Measurements from ENCODE around the gene ETNK2. TPM values are rescaled to one million over a fixed set of nuclear protein-coding genes. Genes with fewer than 3 reads are reported as not detected.
A peak's percentile ranks its signal among the peaks of the same experiment; 100 is the strongest.

The ETNK2 gene
- polyA plus RNA-seq, 1 experiment = 25.6 TPM

DNA sequence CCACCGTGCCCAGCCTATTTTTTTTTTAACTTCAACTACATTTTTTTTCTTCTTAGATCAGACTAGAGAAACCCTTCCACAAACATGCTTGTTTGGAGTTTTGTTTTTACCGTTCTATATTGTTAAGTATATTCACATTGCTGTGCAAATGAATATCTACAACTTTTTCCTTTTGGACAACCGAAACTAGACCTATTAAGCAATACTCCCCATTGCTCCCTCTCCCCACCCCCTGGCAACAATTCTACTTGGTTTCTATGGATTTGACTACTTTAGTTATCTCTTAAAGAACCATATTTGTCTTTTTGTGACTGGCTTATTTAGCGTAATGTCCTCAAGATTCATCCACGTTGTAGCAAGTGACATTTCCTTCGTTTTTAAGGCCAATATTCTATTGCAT is 19.1 kb downstream of the ETNK2 start:
- no peaks in the 10 kb centered on the region for H3K27me3 ChIP-seq (ENCODE audit: control insufficient read depth, insufficient read depth, low read length)
- ChIA-PET CTCF (interaction anchor here (11.4 kb wide), 1 partner anchor 266 kb away, joined by 479 read pairs; the partner anchor contains the start of gene SNRPE), POLR2A (no interaction called here)
- no peak for DNase-seq (ENCODE audit: low read depth, low spot score)
- H3K27ac ChIP-seq (ENCODE audit: low read depth, low read length) = no peak overlapping the region
- no peak overlapping the region for H3K4me3 ChIP-seq (ENCODE audit: low read depth, low read length)
- TF ChIP-seq, protein P1, sequence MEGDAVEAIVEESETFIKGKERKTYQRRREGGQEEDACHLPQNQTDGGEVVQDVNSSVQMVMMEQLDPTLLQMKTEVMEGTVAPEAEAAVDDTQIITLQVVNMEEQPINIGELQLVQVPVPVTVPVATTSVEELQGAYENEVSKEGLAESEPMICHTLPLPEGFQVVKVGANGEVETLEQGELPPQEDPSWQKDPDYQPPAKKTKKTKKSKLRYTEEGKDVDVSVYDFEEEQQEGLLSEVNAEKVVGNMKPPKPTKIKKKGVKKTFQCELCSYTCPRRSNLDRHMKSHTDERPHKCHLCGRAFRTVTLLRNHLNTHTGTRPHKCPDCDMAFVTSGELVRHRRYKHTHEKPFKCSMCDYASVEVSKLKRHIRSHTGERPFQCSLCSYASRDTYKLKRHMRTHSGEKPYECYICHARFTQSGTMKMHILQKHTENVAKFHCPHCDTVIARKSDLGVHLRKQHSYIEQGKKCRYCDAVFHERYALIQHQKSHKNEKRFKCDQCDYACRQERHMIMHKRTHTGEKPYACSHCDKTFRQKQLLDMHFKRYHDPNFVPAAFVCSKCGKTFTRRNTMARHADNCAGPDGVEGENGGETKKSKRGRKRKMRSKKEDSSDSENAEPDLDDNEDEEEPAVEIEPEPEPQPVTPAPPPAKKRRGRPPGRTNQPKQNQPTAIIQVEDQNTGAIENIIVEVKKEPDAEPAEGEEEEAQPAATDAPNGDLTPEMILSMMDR (IDR thresholded peaks at IDR 0.05; ENCODE audit: low read depth, low read length) = no peak
- no peaks in the 10 kb centered on the region for H3K9me3 ChIP-seq (ENCODE audit: control insufficient read depth, insufficient read depth, low read length)

DNA sequence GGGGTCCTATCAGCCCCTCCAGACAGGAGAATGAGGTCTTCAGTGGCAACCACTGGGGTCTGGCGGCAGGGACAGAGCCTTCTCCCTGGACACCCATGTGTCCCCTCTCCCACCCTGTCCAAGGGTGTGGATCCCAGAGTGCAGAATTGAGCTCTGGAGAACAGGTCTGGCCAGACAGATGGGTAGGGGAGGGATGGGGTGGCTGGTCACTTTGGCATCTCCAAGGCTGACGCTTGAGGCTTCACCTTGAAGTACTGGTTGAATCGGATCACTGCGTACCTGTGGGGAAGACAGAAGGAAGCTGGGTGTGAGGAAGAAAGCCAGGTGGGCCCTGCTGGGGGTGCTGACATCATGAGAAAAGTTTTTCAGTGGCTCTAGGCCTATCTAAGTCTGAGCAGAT is 19.9 kb downstream of the ETNK2 start:
- Histone ChIP-seq H3K4me3 (ENCODE audit: low read depth, low read length) (no peak overlapping the region), H3K27ac (ENCODE audit: low read depth, low read length) (no peak overlapping the region), H3K9me3 (ENCODE audit: control insufficient read depth, insufficient read depth, low read length) (no peaks in the 10 kb centered on the region), H3K27me3 (ENCODE audit: control insufficient read depth, insufficient read depth, low read length) (no peaks in the 10 kb centered on the region)
- TF ChIP-seq, protein P1 (IDR thresholded peaks at IDR 0.05; ENCODE audit: low read depth, low read length) = no peak
- ChIA-PET POLR2A (interaction anchor here (0.6 kb wide), 1 partner anchor 221 kb away, joined by 8 read pairs; no protein-coding TSS in a partner anchor), CTCF (interaction anchor here (0.7 to 11.4 kb wide), 3 partner anchors 266 to 380 kb away, joined by 3 to 479 read pairs (median 4); partner anchors contain the start of gene SNRPE)
- DNase-seq (ENCODE audit: low read depth, low spot score) = no peak

DNA sequence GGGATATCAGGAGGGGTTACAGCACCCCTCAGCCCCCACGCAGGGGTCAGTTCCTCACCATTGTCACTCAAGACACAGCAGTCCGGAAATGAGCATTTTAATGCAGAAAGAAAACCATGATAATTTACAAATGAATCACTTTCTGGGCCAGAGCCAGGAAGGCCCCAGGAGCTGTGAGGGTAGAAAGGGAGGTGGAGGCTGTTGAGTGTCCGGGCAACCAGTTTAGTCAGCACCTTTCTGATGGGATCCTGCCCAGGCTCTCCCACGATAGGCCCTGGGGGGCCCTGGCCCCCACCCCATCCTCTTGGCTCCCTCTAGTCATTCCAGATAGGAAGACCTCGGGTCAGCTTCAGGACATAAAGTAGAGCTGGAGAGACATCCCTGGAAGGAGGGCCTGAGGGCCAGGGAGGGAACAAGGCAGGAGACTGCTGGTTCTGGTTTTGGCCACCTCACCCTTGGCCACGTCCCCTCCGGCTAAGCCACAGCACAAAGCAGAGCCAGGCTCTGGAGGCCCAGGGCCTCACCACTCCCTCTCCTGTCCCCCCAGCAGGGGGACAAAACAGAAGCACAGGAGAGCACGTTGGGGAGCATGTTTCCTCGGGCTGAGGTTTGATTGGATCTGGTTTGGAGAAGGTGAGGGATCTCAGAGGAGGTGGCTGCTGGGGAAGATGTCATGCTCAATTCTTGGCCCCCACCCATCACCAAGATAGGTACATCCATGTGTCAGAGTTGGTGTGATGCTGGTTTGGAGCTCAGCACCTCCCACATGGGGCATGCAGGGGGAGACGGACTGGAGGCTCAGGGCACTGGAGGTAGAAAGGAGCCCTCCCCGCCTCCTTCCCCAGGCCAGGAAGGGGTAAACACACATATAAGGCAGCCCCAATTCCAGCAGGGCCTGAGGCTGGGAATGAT is 20.6 kb downstream of the ETNK2 start:
- H3K27me3 ChIP-seq (ENCODE audit: control insufficient read depth, insufficient read depth, low read length) = no peaks in the 10 kb centered on the region
- TF ChIP-seq, protein P1 (IDR thresholded peaks at IDR 0.05; ENCODE audit: low read depth, low read length) = 0 out of 2 replicates have a peak, but pooled peaks have one; percentile 15
- ChIA-PET POLR2A (interaction anchor here (0.6 to 1.2 kb wide), 2 partner anchors 175 to 260 kb away, joined by 3 to 4 read pairs; no protein-coding TSS in a partner anchor), CTCF (interaction anchor here (0.6 to 11.4 kb wide), 5 partner anchors 12 to 420 kb away, joined by 3 to 479 read pairs (median 4); partner anchors contain the start of gene SNRPE)
- H3K9me3 ChIP-seq (ENCODE audit: control insufficient read depth, insufficient read depth, low read length) = no peaks in the 10 kb centered on the region
- DNase-seq (ENCODE audit: low read depth, low spot score) = peak; percentile 43
- no peak overlapping the region for H3K4me3 ChIP-seq (ENCODE audit: low read depth, low read length)
- H3K27ac ChIP-seq (ENCODE audit: low read depth, low read length) = peak overlapping the region; percentile 80

DNA sequence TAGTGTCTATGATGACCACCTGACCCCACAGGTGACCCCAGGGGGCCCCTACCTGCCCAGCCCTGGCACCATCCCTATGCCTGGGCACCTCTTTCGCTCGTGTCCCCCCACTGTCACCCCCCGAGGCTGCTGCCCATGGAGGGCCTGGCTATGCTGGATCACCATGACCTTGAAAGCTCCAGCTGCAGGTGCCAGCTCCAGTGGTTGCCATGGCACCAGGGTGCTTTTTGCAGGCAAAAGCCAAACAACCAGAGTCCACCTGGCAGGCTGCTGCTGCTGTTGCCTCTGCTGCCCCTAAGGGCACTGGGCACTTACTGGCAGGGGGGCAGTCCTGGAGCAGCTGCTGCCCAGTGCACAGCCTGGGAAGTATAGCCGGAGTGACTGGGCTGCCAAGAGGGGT is 21.7 kb downstream of the ETNK2 start:
- peak overlapping the region; percentile 80 for H3K27ac ChIP-seq (ENCODE audit: low read depth, low read length)
- TF ChIP-seq, protein P1 (IDR thresholded peaks at IDR 0.05; ENCODE audit: low read depth, low read length) = no peak
- POLR2A ChIA-PET = interaction anchor here (0.6 to 1.2 kb wide), 2 partner anchors 57 to 259 kb away, joined by 3 to 4 read pairs; partner anchors contain the start of gene SOX13
- H3K4me3 ChIP-seq (ENCODE audit: low read depth, low read length) = no peak overlapping the region
- no peaks in the 10 kb centered on the region for H3K9me3 ChIP-seq (ENCODE audit: control insufficient read depth, insufficient read depth, low read length)
- no peak for DNase-seq (ENCODE audit: low read depth, low spot score)
- no peaks in the 10 kb centered on the region for H3K27me3 ChIP-seq (ENCODE audit: control insufficient read depth, insufficient read depth, low read length)
- CTCF ChIA-PET = interaction anchor here (0.6 to 11.4 kb wide), 7 partner anchors 9 to 264 kb away, joined by 4 to 479 read pairs (median 10); partner anchors contain the start of gene SNRPE

All from AG04450 (cell line).